ENCODE results near the gene ANKRD55. TPM values are rescaled to one million over a fixed set of nuclear protein-coding genes. Genes with fewer than 3 reads are reported as not detected.
"Not testable (repeated sequence)": the region's sequence is repeated elsewhere in the genome, so short reads cannot be mapped to it uniquely, and the experiment has no call there.

Gene ANKRD55
- total RNA-seq, 2 donors from 2014 or later, result not detected

- Histone ChIP-seq H3K9me3 (no peaks in the 10 kb centered on the region), H3K27ac (no peak overlapping the region), H3K27me3 (replicated peaks; ENCODE audit: insufficient read depth) (no peaks in the 10 kb centered on the region), H3K36me3 (no peaks in the 10 kb centered on the region), H3K4me3 (no peak overlapping the region), H3K4me1 (ENCODE audit: control insufficient read depth in 1 of 2, low read depth in 2 of 2) (peaks cover 7 to 19% of the 10 kb centered on the region in 2 donors)
- no peak for ATAC-seq (ENCODE audit: insufficient number of reproducible peaks, low FRiP score, low read depth)
- no peak for TF ChIP-seq CTCF (IDR thresholded peaks at IDR 0.05)
- no peak for DNase-seq (ENCODE audit: low spot score)
Observed at GRCh38 chr5:56088967-56089829, 143.9 kb downstream of the ANKRD55 start.

- H3K4me3 ChIP-seq, result no peak overlapping the region
- no peak for DNase-seq (ENCODE audit: low spot score)
- TF ChIP-seq CTCF (IDR thresholded peaks at IDR 0.05), result no peak
- no peak for ATAC-seq (ENCODE audit: insufficient number of reproducible peaks, low FRiP score, low read depth)
- H3K9me3 ChIP-seq, result no peaks in the 10 kb centered on the region
- H3K27ac ChIP-seq, result no peak overlapping the region
- H3K36me3 ChIP-seq, result no peaks in the 10 kb centered on the region
- peaks cover 7 to 19% of the 10 kb centered on the region in 2 donors for H3K4me1 ChIP-seq (ENCODE audit: control insufficient read depth in 1 of 2, low read depth in 2 of 2)
- H3K27me3 ChIP-seq (replicated peaks; ENCODE audit: insufficient read depth), result no peaks in the 10 kb centered on the region
Observed at GRCh38 chr5:56088431-56088949, 144.6 kb downstream of the ANKRD55 start.

GRCh38 chr5:56085193-56085592 lies 147.9 kb downstream of the ANKRD55 start:
- H3K27ac ChIP-seq, result no peak overlapping the region
- H3K4me3 ChIP-seq, result no peak overlapping the region
- H3K9me3 ChIP-seq, result no peaks in the 10 kb centered on the region
- TF ChIP-seq CTCF (IDR thresholded peaks at IDR 0.05), result no peak
- ATAC-seq (ENCODE audit: insufficient number of reproducible peaks, low FRiP score, low read depth) (no peak), DNase-seq (ENCODE audit: low spot score) (no peak)
- no peaks in the 10 kb centered on the region for H3K27me3 ChIP-seq (replicated peaks; ENCODE audit: insufficient read depth)
- H3K4me1 ChIP-seq (ENCODE audit: control insufficient read depth in 1 of 2, low read depth in 2 of 2), result peaks cover 7 to 19% of the 10 kb centered on the region in 2 donors
- H3K36me3 ChIP-seq, result no peaks in the 10 kb centered on the region

GRCh38 chr5:56083286-56083854 lies 149.8 kb downstream of the ANKRD55 start:
- Histone ChIP-seq H3K27me3 (replicated peaks; ENCODE audit: insufficient read depth) (no peaks in the 10 kb centered on the region), H3K36me3 (no peaks in the 10 kb centered on the region), H3K27ac (no peak overlapping the region), H3K4me3 (no peak overlapping the region), H3K9me3 (no peaks in the 10 kb centered on the region), H3K4me1 (ENCODE audit: control insufficient read depth in 1 of 2, low read depth in 2 of 2) (peaks cover 3 to 10% of the 10 kb centered on the region in 2 donors)
- no peak for TF ChIP-seq CTCF (IDR thresholded peaks at IDR 0.05)
- DNase-seq (ENCODE audit: low spot score) (no peak), ATAC-seq (ENCODE audit: insufficient number of reproducible peaks, low FRiP score, low read depth) (no peak)

DNA sequence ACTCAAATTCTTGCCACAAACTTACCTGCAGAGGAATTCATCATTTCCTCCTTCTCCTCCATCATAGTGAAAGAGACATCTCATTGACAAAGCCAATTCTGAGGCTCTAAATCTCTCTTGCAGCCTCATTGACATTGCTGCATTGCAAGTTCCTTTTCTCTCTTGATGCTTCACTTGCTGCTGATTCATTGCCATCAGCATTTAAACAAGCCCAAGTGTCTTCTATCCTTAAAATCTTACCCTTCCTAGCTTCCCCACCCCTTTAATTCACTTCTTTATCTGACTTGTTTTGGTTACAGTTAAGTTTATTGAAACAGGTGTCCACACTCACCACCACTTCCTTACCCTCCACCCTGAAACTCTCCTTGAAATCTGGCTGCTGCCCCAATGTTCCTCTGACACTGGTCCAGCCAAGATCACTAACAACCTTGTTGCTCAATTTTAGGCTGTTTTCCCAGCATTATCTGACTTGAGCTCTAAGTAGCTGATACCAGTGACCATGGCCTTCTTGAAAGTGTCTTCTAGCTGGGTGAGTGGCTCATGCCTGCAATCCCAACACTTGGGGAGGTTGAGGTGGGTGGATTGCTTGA lies 152.0 kb downstream of the ANKRD55 start:
- not testable (repeated sequence) for H3K27me3 ChIP-seq (replicated peaks; ENCODE audit: insufficient read depth); H3K4me1 ChIP-seq (ENCODE audit: control insufficient read depth in 1 of 2, low read depth in 2 of 2); H3K36me3 ChIP-seq; DNase-seq (ENCODE audit: low spot score); H3K9me3 ChIP-seq; H3K27ac ChIP-seq; H3K4me3 ChIP-seq; ATAC-seq (ENCODE audit: insufficient number of reproducible peaks, low FRiP score, low read depth)

Measured in thoracic aorta (tissue), 2 donors.